ENCODE results near the gene ELF3. TPM values are rescaled to one million over a fixed set of nuclear protein-coding genes. Genes with fewer than 3 reads are reported as not detected.

The ELF3 gene
- total and polyA plus RNA-seq, 2 of the 13 experiments (the other 11 are each of a cell fraction or from before 2014, with no cell fraction given), result 11.5 to 55.1 TPM

DNA sequence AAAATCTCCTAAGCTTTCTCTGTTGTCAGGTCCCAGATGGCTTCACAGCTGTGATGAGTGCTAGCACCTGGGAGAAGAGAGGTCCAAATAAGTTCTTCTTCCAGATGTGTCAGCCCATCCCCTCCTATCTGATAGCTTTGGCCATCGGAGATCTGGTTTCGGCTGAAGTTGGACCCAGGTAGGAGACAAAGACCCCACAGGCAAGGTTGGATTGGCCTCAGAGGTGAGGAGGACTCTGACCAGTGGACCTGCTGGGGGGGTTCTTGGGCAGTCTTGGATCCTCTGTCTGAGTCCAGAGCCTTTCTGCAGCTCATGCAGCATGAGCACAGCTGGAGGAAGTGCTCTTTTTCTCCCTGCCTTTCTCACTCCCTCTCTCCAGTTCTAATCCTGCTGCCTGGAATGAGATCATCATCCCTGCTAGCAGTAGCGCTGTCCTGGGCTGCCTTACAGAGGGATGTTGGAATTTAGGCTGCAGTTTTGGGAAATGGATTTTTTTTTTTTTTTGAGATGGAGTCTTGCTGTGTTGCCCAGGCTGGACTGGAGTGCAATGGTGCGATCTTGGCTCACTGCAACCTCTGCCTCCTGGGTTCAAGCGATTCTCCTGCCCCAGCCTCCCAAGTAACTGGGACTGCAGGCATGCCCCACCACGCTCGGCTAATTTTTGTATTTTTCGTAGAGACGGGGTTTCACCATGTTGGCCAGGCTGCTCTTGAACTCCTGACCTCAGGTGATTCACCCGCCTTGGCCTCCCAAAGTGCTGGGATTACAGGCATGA is 20.8 kb upstream of the ELF3 start (continued):
- TF ChIP-seq NR2F6 (IDR thresholded peaks at IDR 0.05), result no peak
- no peak for TF ChIP-seq NR2F6 (CRISPR knock-in tag; IDR thresholded peaks at IDR 0.05)
- TF ChIP-seq SMYD3 (CRISPR knock-in tag; IDR thresholded peaks at IDR 0.05), result no peak
- TF ChIP-seq TCF7L2 (IDR thresholded peaks at IDR 0.05; ENCODE audit: low read depth, low read length), result no peak
- TF ChIP-seq, protein P1, sequence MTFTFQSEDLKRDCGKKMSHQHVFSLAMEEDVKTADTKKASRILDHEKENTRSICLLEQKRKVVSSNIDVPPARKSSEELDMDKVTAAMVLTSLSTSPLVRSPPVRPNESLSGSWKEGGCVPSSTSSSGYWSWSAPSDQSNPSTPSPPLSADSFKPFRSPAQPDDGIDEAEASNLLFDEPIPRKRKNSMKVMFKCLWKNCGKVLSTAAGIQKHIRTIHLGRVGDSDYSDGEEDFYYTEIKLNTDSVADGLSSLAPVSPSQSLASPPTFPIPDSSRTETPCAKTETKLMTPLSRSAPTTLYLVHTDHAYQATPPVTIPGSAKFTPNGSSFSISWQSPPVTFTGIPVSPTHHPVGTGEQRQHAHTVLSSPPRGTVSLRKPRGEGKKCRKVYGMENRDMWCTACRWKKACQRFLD (CRISPR knock-in tag; IDR thresholded peaks at IDR 0.05; ENCODE audit: borderline replicate concordance), result no peak
- TF ChIP-seq, protein P2, sequence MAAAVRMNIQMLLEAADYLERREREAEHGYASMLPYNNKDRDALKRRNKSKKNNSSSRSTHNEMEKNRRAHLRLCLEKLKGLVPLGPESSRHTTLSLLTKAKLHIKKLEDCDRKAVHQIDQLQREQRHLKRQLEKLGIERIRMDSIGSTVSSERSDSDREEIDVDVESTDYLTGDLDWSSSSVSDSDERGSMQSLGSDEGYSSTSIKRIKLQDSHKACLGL (CRISPR knock-in tag; IDR thresholded peaks at IDR 0.05), result no peak
- TF ChIP-seq KLF16 (CRISPR knock-in tag; IDR thresholded peaks at IDR 0.05), result no peak
- no peak for TF ChIP-seq TEAD3 (CRISPR knock-in tag; optimal IDR thresholded peaks at IDR 0.05; ENCODE audit: borderline replicate concordance)

DNA sequence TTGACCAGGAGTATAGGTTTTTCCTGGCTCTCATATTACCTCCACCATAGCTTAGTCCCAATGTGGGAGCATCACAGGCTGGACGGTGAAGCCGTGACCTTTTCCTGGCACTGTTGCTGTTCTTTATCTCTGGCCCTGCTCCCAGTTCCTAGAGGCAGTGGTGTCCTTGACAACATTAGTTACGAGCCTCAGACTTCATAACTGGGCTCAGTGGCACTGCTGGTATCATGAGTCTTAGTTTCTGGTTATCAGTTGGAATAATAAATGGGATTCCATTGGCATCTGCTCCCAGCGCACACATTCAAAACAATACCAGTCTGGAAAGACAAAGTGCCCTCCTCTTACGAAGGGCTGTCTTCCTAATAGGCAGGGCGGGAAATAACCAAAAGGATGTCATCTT is 20.0 kb upstream of the ELF3 start:
- peaks cover 14 to 52% of the 10 kb centered on the region in 2 experiments for H3K36me3 ChIP-seq (replicated peaks in 1 of 2; ENCODE audit: control insufficient read depth in 1 of 2, insufficient read depth in 2 of 2, low read length in 2 of 2)
- no peaks in the 10 kb centered on the region for H3K27me3 ChIP-seq (ENCODE audit: control insufficient read depth in 1 of 2, insufficient read depth in 2 of 2, low read length in 2 of 2)
- in situ Hi-C loops (cut with HindIII; ENCODE audit: extremely low pct_ligation_motif_present, low pct_unique_long_range_greater_than_20kb), result no loop called here
- no peak for DNase-seq (ENCODE audit: low spot score)
- H3K9ac ChIP-seq (ENCODE audit: insufficient read depth, low read depth, low read length), result no peak overlapping the region
- no peaks in the 10 kb centered on the region for H3K9me3 ChIP-seq (ENCODE audit: low read length)
- no peak for ATAC-seq
- intact Hi-C loops (cut with micrococcal nuclease; ENCODE audit: unreplicated experiment), result no loop called here
- ChIA-PET POLR2A (no interaction called here), CTCF (ENCODE audit: low intra/inter-chr PET ratio, low total read pairs) (no interaction called here)
- WGBS (ENCODE audit: low lambda C conversion rate), result 98% methylated on average over 6 of the region's 6 CpGs
- BruUV-seq (replicated peaks), result no TSS peak
- H3K27ac ChIP-seq (ENCODE audit: extremely low read length, insufficient read depth, low read length), result no peak overlapping the region
- no peak overlapping the region for H3K4me2 ChIP-seq (ENCODE audit: low read depth, low read length)
- H3K79me2 ChIP-seq (ENCODE audit: insufficient read depth, low read length), result peaks cover 9% of the 10 kb centered on the region
- no peaks in the 10 kb centered on the region for H3K4me1 ChIP-seq (ENCODE audit: insufficient read depth, low read length)
- no peak for FAIRE-seq
- H2AFZ ChIP-seq (ENCODE audit: low read length), result no peak overlapping the region
- no peak overlapping the region for H3K4me3 ChIP-seq (replicated peaks in 1 of 3; ENCODE audit: insufficient read depth in 1 of 3, low read depth in 2 of 3, low read length in 3 of 3)
- H4K20me1 ChIP-seq (ENCODE audit: insufficient read depth, low read length), result no peaks in the 10 kb centered on the region
- TF ChIP-seq SRSF9 (IDR thresholded peaks at IDR 0.05; ENCODE audit: borderline replicate concordance, insufficient read depth, low read depth, low read length, poor library complexity, severe bottlenecking), result no peak
- TF ChIP-seq, protein P3, sequence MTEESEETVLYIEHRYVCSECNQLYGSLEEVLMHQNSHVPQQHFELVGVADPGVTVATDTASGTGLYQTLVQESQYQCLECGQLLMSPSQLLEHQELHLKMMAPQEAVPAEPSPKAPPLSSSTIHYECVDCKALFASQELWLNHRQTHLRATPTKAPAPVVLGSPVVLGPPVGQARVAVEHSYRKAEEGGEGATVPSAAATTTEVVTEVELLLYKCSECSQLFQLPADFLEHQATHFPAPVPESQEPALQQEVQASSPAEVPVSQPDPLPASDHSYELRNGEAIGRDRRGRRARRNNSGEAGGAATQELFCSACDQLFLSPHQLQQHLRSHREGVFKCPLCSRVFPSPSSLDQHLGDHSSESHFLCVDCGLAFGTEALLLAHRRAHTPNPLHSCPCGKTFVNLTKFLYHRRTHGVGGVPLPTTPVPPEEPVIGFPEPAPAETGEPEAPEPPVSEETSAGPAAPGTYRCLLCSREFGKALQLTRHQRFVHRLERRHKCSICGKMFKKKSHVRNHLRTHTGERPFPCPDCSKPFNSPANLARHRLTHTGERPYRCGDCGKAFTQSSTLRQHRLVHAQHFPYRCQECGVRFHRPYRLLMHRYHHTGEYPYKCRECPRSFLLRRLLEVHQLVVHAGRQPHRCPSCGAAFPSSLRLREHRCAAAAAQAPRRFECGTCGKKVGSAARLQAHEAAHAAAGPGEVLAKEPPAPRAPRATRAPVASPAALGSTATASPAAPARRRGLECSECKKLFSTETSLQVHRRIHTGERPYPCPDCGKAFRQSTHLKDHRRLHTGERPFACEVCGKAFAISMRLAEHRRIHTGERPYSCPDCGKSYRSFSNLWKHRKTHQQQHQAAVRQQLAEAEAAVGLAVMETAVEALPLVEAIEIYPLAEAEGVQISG (CRISPR knock-in tag; IDR thresholded peaks at IDR 0.05), result no peak
- TF ChIP-seq HMG20A (CRISPR knock-in tag; IDR thresholded peaks at IDR 0.05; ENCODE audit: borderline replicate concordance), result no peak
- no peak for TF ChIP-seq TEAD2 (CRISPR knock-in tag; IDR thresholded peaks at IDR 0.05)
- TF ChIP-seq, protein P4, sequence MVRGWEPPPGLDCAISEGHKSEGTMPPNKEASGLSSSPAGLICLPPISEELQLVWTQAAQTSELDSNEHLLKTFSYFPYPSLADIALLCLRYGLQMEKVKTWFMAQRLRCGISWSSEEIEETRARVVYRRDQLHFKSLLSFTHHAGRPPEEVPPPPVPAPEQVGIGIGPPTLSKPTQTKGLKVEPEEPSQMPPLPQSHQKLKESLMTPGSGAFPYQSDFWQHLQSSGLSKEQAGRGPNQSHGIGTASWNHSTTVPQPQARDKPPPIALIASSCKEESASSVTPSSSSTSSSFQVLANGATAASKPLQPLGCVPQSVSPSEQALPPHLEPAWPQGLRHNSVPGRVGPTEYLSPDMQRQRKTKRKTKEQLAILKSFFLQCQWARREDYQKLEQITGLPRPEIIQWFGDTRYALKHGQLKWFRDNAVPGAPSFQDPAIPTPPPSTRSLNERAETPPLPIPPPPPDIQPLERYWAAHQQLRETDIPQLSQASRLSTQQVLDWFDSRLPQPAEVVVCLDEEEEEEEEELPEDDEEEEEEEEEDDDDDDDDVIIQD (CRISPR knock-in tag; IDR thresholded peaks at IDR 0.05; ENCODE audit: low read depth), result no peak
